Gastrocnemius medialis (tissue), 4 donors: ENCODE results near the gene FCHSD2. TPM values are rescaled to one million over a fixed set of nuclear protein-coding genes. Genes with fewer than 3 reads are reported as not detected.
"Not testable (repeated sequence)": the region's sequence is repeated elsewhere in the genome, so short reads cannot be mapped to it uniquely, and the experiment has no call there.

Experiments used
- ATAC-seq, 2 donors: fragments of 150-250 bp; one replicate each; pipeline ENCODE4 v1.9.1; 2016
- DNase-seq, 2 donors: peaks; one replicate each; pipeline ENCODE4 v3.0.0-alpha.2; 2019
- H3K27ac ChIP-seq, 4 donors: fragments of 200-600 bp; sonication (generic); 1 replicate in 1 of 4; 2 replicates in 3 of 4; pipeline ENCODE4 v1.5.1; 2016 to 2018; ENCODE audit warnings: mild to moderate bottlenecking in 2 of 4, moderate library complexity in 1 of 4
- H3K27me3 ChIP-seq, 3 donors: fragments of 200-600 bp; sonication (generic) in 2 of 3; 1 replicate in 1 of 3; 2 replicates in 2 of 3; pipeline versions ENCODE4 v1.5.1 to v1.6.0; 2016 to 2019; ENCODE audit warnings: mild to moderate bottlenecking in 1 of 3, moderate library complexity in 1 of 3
- H3K36me3 ChIP-seq, 2 donors: fragments of 200-600 bp; sonication (generic) in 1 of 2; one replicate each; pipeline ENCODE4 v1.5.1; 2017 to 2018
- H3K4me1 ChIP-seq, 2 donors: fragments of 200-600 bp; sonication (generic) in 1 of 2; one replicate each; pipeline ENCODE4 v1.5.1; 2016 to 2017; ENCODE audit warnings: mild to moderate bottlenecking in 2 of 2
- H3K4me3 ChIP-seq, 4 donors: fragments of 200-600 bp; sonication (generic) in 3 of 4; 1 replicate in 1 of 4; 2 replicates in 3 of 4; pipeline ENCODE4 v1.5.1; 2016 to 2019; ENCODE audit warnings: mild to moderate bottlenecking in 2 of 4
- H3K9me3 ChIP-seq, 3 donors: fragments of 200-600 bp; sonication (generic) in 2 of 3; 1 replicate in 1 of 3; 2 replicates in 2 of 3; pipeline ENCODE4 v1.5.1; 2016 to 2019
- POLR2A ChIP-seq, 2 donors: fragments of 450-650 bp; IDR thresholded peaks; one replicate each; pipeline ENCODE4 v1.6.1; 2017; ENCODE audit warnings: antibody characterized with exemption in 2 of 2, mild to moderate bottlenecking in 2 of 2, moderate library complexity in 2 of 2
- in situ Hi-C, 4 donors: fragments of 200-750 bp; cut with MboI; loops; one replicate each; pipeline versions ENCODE4 v1.15.0 to v1.8.0; 2017; ENCODE audit warnings: low sequenced_read_pairs in 4 of 4
- intact Hi-C: fragments of 100-400 bp; cut with DNase I; formaldehyde crosslinking; loops from one replicate; pipeline ENCODE4 v1.15.1; 2023; ENCODE audit warnings: low total_unique reads
- total RNA-seq, 4 donors: library from RNA; depleted of rRNA; stranded (reverse); fragments of >200 nt; gene quantifications; one replicate each; pipeline versions ENCODE4 v1.1.0 to v1.2.3, GENCODE V29; 2016
- TF ChIP-seq, protein P1 (sequence below), 5 experiments: fragments of 450-650 bp in 3 of 5; fragments of 200-600 bp in 2 of 5; sonication (generic) in 2 of 5; IDR thresholded peaks in 4 of 5; conservative IDR thresholded peaks in 1 of 5; 1 replicate in 4 of 5; 2 replicates in 1 of 5; pipeline ENCODE4 v1.5.1; 2016 to 2019; ENCODE audit warnings: antibody characterized with exemption in 5 of 5, mild to moderate bottlenecking in 3 of 5, moderate library complexity in 3 of 5

Gene FCHSD2
- total RNA-seq, 4 donors from 2014 or later, result 5.6 to 10.0 (median 8.0) TPM

DNA sequence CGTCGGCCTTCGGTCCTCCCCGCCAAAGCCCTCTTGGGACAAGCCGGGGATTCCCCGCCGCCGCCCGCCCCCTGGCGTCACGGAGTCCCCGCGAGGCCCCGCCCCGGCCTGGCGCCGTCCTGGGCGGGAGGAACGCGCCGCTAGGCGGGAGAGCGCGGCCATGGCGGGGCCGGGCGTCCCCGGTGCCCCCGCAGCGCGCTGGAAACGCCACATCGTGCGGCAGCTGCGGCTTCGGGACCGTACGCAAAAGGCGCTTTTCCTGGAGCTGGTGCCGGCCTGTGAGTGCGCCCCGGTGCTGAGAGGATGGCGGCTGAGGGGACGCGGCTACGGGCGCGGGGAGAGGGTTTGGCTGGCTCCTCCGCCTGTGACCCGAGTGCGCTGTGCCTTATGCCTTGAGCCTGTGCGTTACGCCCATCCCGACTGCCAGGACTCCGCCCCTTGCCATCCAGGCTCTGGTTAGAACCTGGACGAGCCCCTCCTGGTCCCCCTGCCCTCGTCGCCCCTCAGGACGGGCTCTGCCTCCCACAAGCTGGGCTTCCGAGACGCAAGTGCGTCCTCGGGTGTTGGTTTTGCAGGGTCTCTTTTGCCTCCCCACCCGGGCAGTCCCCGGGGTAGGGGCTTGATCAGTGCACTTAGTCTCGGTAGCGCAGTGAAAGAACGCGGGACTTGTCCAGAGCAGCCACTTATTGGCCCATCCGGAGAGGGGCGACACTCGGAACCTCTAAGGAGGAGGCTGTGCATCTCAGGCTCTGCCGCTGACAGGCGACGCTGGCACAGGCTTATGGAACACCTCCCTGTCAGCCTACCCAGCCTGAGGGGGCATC lies 327.6 kb downstream of the FCHSD2 start, which contains the start of gene ATG16L2:
Gene ATG16L2, plus strand, starts transcription at position 126 of the 824 bp plus-strand sequence. Its CDS starts 35 bp downstream, at position 161.
- peak; percentile 88 to 90 for ATAC-seq
- TF ChIP-seq, protein P1, sequence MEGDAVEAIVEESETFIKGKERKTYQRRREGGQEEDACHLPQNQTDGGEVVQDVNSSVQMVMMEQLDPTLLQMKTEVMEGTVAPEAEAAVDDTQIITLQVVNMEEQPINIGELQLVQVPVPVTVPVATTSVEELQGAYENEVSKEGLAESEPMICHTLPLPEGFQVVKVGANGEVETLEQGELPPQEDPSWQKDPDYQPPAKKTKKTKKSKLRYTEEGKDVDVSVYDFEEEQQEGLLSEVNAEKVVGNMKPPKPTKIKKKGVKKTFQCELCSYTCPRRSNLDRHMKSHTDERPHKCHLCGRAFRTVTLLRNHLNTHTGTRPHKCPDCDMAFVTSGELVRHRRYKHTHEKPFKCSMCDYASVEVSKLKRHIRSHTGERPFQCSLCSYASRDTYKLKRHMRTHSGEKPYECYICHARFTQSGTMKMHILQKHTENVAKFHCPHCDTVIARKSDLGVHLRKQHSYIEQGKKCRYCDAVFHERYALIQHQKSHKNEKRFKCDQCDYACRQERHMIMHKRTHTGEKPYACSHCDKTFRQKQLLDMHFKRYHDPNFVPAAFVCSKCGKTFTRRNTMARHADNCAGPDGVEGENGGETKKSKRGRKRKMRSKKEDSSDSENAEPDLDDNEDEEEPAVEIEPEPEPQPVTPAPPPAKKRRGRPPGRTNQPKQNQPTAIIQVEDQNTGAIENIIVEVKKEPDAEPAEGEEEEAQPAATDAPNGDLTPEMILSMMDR (IDR thresholded peaks at IDR 0.05 in 4 of 5, conservative IDR thresholded peaks at IDR 0.05 in 1 of 5), result peak; percentile 7 to 69 (median 33)
- peak; percentile 65 to 70 for TF ChIP-seq POLR2A (IDR thresholded peaks at IDR 0.05)
- H3K4me3 ChIP-seq, result peak within 1 kb of the TSS; percentile 75 to 100 (median 94)
- peaks cover 0 to 1% of the 10 kb centered on the region in 2 donors for H3K36me3 ChIP-seq
- DNase-seq, result peak; percentile 71 to 78
- peak within 1 kb of the TSS; percentile 88 to 100 (median 94) for H3K27ac ChIP-seq
- peaks cover 13 to 26% of the 10 kb centered on the region in 2 donors for H3K4me1 ChIP-seq
- no peaks in the 10 kb centered on the region for H3K27me3 ChIP-seq
- in situ Hi-C loops, result no loop called here
- no peaks in the 10 kb centered on the region for H3K9me3 ChIP-seq
- intact Hi-C loops, result loop anchor here (1.0 to 2.0 kb wide), 4 partner anchors 8 to 328 kb away; partner anchors contain the start of gene FCHSD2

GRCh38 chr11:72813740-72814285 lies 328.3 kb downstream of the FCHSD2 start:
- Histone ChIP-seq H3K4me1 (peaks cover 13 to 26% of the 10 kb centered on the region in 2 donors), H3K27me3 (no peaks in the 10 kb centered on the region), H3K9me3 (no peaks in the 10 kb centered on the region), H3K36me3 (peaks cover 0 to 6% of the 10 kb centered on the region in 2 donors), H3K4me3 (peak overlapping the region; percentile 75 to 100 (median 94)), H3K27ac (peak overlapping the region; percentile 88 to 100 (median 94))
- TF ChIP-seq, protein P1 (IDR thresholded peaks at IDR 0.05 in 4 of 5, conservative IDR thresholded peaks at IDR 0.05 in 1 of 5), result peak in 1 of 5 experiments; percentile 46
- TF ChIP-seq POLR2A (IDR thresholded peaks at IDR 0.05), result peak; percentile 9 to 77
- peak; percentile 84 to 86 for ATAC-seq
- DNase-seq, result peak; percentile 54 to 72
- intact Hi-C loops (loop anchor here (1.0 to 2.0 kb wide), 4 partner anchors 8 to 328 kb away; partner anchors contain the start of gene FCHSD2), in situ Hi-C loops (no loop called here)

DNA sequence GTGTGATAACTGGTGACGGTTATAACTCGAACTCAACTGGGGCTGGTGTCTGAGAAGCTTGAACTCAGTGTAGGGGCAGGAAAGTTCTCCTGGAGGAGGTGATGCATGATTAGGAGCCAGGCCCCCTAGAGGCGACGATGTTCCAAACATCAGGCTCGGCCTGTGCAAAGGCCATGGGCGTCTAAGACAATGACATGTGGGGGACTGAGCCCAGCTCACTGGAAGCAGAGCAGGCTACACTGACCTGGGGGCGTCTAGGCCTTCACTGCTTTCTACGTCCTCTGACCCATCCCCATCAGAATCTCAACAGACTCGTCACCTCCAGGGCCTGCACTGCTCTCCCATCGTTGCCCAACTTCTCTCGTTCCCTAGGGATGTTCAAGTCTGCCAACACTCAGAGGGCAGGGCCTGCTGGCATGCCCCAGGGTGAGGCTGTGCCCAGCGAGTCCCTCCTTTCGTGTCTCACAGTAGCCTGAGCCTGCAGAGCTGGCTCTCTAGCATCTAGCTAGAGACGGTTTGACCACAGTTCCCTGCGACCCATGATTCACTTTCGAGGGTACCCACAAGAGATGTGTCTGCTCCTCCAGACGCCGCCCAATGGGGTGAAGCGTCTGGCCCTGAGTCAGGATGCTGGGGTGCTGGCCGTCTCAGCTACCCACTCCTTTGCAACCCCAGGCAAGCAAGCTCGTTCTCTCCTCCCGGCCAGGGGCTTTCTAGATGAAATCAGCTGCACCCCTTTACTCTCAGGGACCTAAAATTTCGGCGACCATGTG lies 329.0 kb downstream of the FCHSD2 start:
- peaks cover 0 to 6% of the 10 kb centered on the region in 2 donors for H3K36me3 ChIP-seq
- H3K9me3 ChIP-seq, result no peaks in the 10 kb centered on the region
- H3K27ac ChIP-seq, result peak overlapping the region; percentile 88 to 100 (median 94)
- in situ Hi-C loops (no loop called here), intact Hi-C loops (no loop called here)
- peak in 1 of 2 donors; percentile 78 for DNase-seq
- TF ChIP-seq, protein P1 (IDR thresholded peaks at IDR 0.05 in 4 of 5, conservative IDR thresholded peaks at IDR 0.05 in 1 of 5), result peak; percentile 36 to 64 (median 47)
- no peak for TF ChIP-seq POLR2A (IDR thresholded peaks at IDR 0.05)
- peak overlapping the region; percentile 75 to 100 (median 94) for H3K4me3 ChIP-seq
- peak; percentile 49 to 56 for ATAC-seq
- peaks cover 13 to 26% of the 10 kb centered on the region in 2 donors for H3K4me1 ChIP-seq
- H3K27me3 ChIP-seq, result no peaks in the 10 kb centered on the region

DNA sequence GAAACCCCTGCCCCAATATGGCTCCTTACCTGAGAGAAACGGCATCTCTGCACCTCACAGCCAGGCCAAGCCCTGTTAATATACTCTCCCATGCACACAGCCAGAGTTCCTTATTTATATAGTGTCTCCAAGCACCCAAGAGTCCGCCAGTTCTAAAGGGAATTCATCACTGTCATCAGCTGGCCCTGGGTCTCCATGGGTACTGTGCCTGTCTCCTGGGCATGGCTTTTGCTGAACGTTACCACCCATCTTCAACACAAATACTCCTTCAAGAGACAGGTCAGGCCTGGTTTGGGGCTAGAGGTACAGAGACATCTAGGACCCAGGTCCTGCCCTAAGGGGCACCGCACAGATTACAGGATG lies 329.5 kb downstream of the FCHSD2 start:
- intact Hi-C loops, result no loop called here
- peak overlapping the region; percentile 88 to 100 (median 94) for H3K27ac ChIP-seq
- peaks cover 13 to 26% of the 10 kb centered on the region in 2 donors for H3K4me1 ChIP-seq
- no peak for DNase-seq
- no peaks in the 10 kb centered on the region for H3K27me3 ChIP-seq
- H3K4me3 ChIP-seq, result peak overlapping the region; percentile 75 to 100 (median 94)
- ATAC-seq, result no peak
- TF ChIP-seq POLR2A (IDR thresholded peaks at IDR 0.05), result no peak
- TF ChIP-seq, protein P1 (IDR thresholded peaks at IDR 0.05 in 4 of 5, conservative IDR thresholded peaks at IDR 0.05 in 1 of 5), result no peak
- in situ Hi-C loops, result no loop called here
- peaks cover 0 to 6% of the 10 kb centered on the region in 2 donors for H3K36me3 ChIP-seq
- no peaks in the 10 kb centered on the region for H3K9me3 ChIP-seq

- H3K27ac ChIP-seq, H3K36me3 ChIP-seq, H3K27me3 ChIP-seq, H3K9me3 ChIP-seq, H3K4me3 ChIP-seq, ATAC-seq, intact Hi-C loops, in situ Hi-C loops, DNase-seq: not testable (repeated sequence)
- peaks cover 13 to 26% of the 10 kb centered on the region in 2 donors for H3K4me1 ChIP-seq
Measured at GRCh38 chr11:72811686-72812085, 330.4 kb downstream of the FCHSD2 start.
